GM18951 (cell line): Measurements from ENCODE around the gene WWOX.

Experiments used
- POLR2A ChIP-seq: IDR thresholded peaks from 4 replicates; pipeline ENCODE4 v1.6.1; 2011; ENCODE audit warnings: mild to moderate bottlenecking; ENCODE audit not compliant: insufficient read length, insufficient read depth; ENCODE audit errors: extremely low read depth
- in situ Hi-C: fragments of 300-500 bp; cut with MboI; formaldehyde crosslinking; loops from one replicate; pipeline ENCODE4 v1.12.0; 2022; ENCODE audit warnings: low sequenced_read_pairs, mixed read lengths, inconsistent platforms; ENCODE audit not compliant: unreplicated experiment

WWOX gene

GRCh38 chr16:78271981-78272380 lies 172.5 kb downstream of the WWOX start:
- in situ Hi-C loops = no loop called here
- TF ChIP-seq POLR2A = no peak

GRCh38 chr16:78274771-78275170 lies 175.3 kb downstream of the WWOX start:
- in situ Hi-C loops = no loop called here
- no peak for TF ChIP-seq POLR2A

GRCh38 chr16:78275420-78275819 lies 176.0 kb downstream of the WWOX start:
- no peak for TF ChIP-seq POLR2A
- in situ Hi-C loops = no loop called here

GRCh38 chr16:78277321-78278055 lies 178.0 kb downstream of the WWOX start:
- in situ Hi-C loops = no loop called here
- TF ChIP-seq POLR2A = no peak

- in situ Hi-C loops = no loop called here
- no peak for TF ChIP-seq POLR2A
These were observed 178.6 kb downstream of the WWOX start for GRCh38 chr16:78278056-78278450.

- in situ Hi-C loops = no loop called here
- no peak for TF ChIP-seq POLR2A
These were observed 181.7 kb downstream of the WWOX start for GRCh38 chr16:78281115-78281514.

- TF ChIP-seq POLR2A = no peak
These were observed 184.2 kb downstream of the WWOX start for GRCh38 chr16:78283548-78284251.

GRCh38 chr16:78284326-78284725 lies 184.9 kb downstream of the WWOX start:
- TF ChIP-seq POLR2A = no peak
- in situ Hi-C loops = no loop called here

More at GRCh38 chr16:78283548-78284251, 184.2 kb downstream of the WWOX start:
- in situ Hi-C loops = no loop called here

GRCh38 chr16:78284957-78285434 lies 185.5 kb downstream of the WWOX start:
- in situ Hi-C loops = no loop called here
- TF ChIP-seq POLR2A = no peak

- no peak for TF ChIP-seq POLR2A
- in situ Hi-C loops = no loop called here
These were observed 186.0 kb downstream of the WWOX start for GRCh38 chr16:78285437-78285922.

- in situ Hi-C loops = no loop called here
- TF ChIP-seq POLR2A = no peak
These were observed 186.6 kb downstream of the WWOX start for GRCh38 chr16:78286065-78286464.

- in situ Hi-C loops = no loop called here
- TF ChIP-seq POLR2A = no peak
These were observed 189.4 kb downstream of the WWOX start for GRCh38 chr16:78288888-78289287.

GRCh38 chr16:78289373-78289772 lies 189.9 kb downstream of the WWOX start:
- no peak for TF ChIP-seq POLR2A
- in situ Hi-C loops = no loop called here

GRCh38 chr16:78289844-78290277 lies 190.4 kb downstream of the WWOX start:
- in situ Hi-C loops = no loop called here

More at GRCh38 chr16:78289844-78290277, 190.4 kb downstream of the WWOX start:
- no peak for TF ChIP-seq POLR2A
